HL-60 (cell line): Measurements from ENCODE around the gene ATP5MC3.

Experiments
- DNase-seq, 2 experiments: peaks; one replicate each; pipeline ENCODE4 v3.0.0-alpha.2; 2010 to 2020; ENCODE audit warnings: low read depth in 1 of 2, low spot score in 1 of 2
- H3K27ac ChIP-seq: fragments of 250-450 bp; sonication (Bioruptor Pico); replicated peaks from 2 replicates; pipeline ENCODE4 v1.5.1; 2020; ENCODE audit warnings: mild to moderate bottlenecking, moderate library complexity
- H3K27me3 ChIP-seq: fragments of 250-450 bp; sonication (Bioruptor Pico); 2 replicates; pipeline ENCODE4 v1.5.1; 2021; ENCODE audit warnings: mild to moderate bottlenecking, moderate library complexity; ENCODE audit not compliant: insufficient read depth, poor library complexity, severe bottlenecking
- H3K4me3 ChIP-seq: replicated peaks from 2 replicates; pipeline ENCODE4 v1.5.1; 2011; ENCODE audit warnings: mild to moderate bottlenecking, control low read depth, low read length; ENCODE audit not compliant: insufficient read depth
- CTCF ChIP-seq: IDR thresholded peaks from one replicate; pipeline ENCODE4 v1.5.1; 2011; ENCODE audit warnings: low read length, control low read depth, inconsistent platforms; ENCODE audit not compliant: insufficient read depth
- GABPA ChIP-seq: IDR thresholded peaks from 2 replicates; pipeline ENCODE4 v1.6.1; 2012; ENCODE audit warnings: low read depth
- POLR2AphosphoS5 ChIP-seq: IDR thresholded peaks from 2 replicates; pipeline ENCODE4 v1.6.1; 2012; ENCODE audit warnings: low read depth
- REST ChIP-seq: IDR thresholded peaks from 2 replicates; pipeline ENCODE4 v1.6.1; 2012; ENCODE audit warnings: low read depth; ENCODE audit not compliant: insufficient replicate concordance
- SPI1 ChIP-seq: IDR thresholded peaks from 2 replicates; pipeline ENCODE4 v1.6.1; 2012; ENCODE audit warnings: low read depth, mild to moderate bottlenecking, borderline replicate concordance

Gene ATP5MC3

GRCh38 chr2:175183674-175184073 is 2.2 kb upstream of the ATP5MC3 start:
- H3K27ac ChIP-seq, result no peak overlapping the region
- DNase-seq, result no peak
- TF ChIP-seq REST, result no peak
- TF ChIP-seq SPI1, result no peak
- TF ChIP-seq CTCF, result no peak
- no peak for TF ChIP-seq POLR2AphosphoS5
- TF ChIP-seq GABPA, result no peak
- H3K4me3 ChIP-seq, result no peak overlapping the region
- no peaks in the 10 kb centered on the region for H3K27me3 ChIP-seq

- DNase-seq, result no peak
- no peak for TF ChIP-seq REST
- TF ChIP-seq CTCF, result no peak
- H3K4me3 ChIP-seq, result peak overlapping the region; percentile 71
- peak overlapping the region; percentile 89 for H3K27ac ChIP-seq
- no peaks in the 10 kb centered on the region for H3K27me3 ChIP-seq
Measured at GRCh38 chr2:175181877-175182308, 383 bp upstream of the ATP5MC3 start.

- peak overlapping the region; percentile 89 for H3K27ac ChIP-seq
- DNase-seq, result peak in 1 of 2 experiments; percentile 59
- TF ChIP-seq CTCF (no peak), GABPA (no peak), SPI1 (no peak), POLR2AphosphoS5 (no peak; the same call in 1 of the 2 replicates)
Measured at GRCh38 chr2:175180701-175181103, 808 bp downstream of the ATP5MC3 start.

GRCh38 chr2:175176624-175177023 is 4.9 kb downstream of the ATP5MC3 start:
- Histone ChIP-seq H3K27me3 (no peaks in the 10 kb centered on the region), H3K4me3 (no peak overlapping the region), H3K27ac (no peak overlapping the region)
- no peak for TF ChIP-seq CTCF
- no peak for TF ChIP-seq SPI1
- TF ChIP-seq GABPA, result no peak
- TF ChIP-seq POLR2AphosphoS5, result no peak
- TF ChIP-seq REST, result no peak
- no peak for DNase-seq

More at GRCh38 chr2:175180701-175181103, 808 bp downstream of the ATP5MC3 start:
- Histone ChIP-seq H3K4me3 (peak overlapping the region; percentile 71), H3K27me3 (no peaks in the 10 kb centered on the region)
